ENCODE data around the gene RTEL1. TPM values are rescaled to one million over a fixed set of nuclear protein-coding genes. Genes with fewer than 3 reads are reported as not detected.
"Not testable (repeated sequence)": the region's sequence is repeated elsewhere in the genome, so short reads cannot be mapped to it uniquely, and the experiment has no call there.

Gene RTEL1
- polyA plus RNA-seq, 4 donors = 16.3 to 21.0 (median 18.3) TPM

GRCh38 chr20:63665708-63666107 lies 7.6 kb downstream of the RTEL1 start:
- DNase-seq (ENCODE audit: low read depth in 4 of 4, low spot score in 3 of 4) = no peak

DNA sequence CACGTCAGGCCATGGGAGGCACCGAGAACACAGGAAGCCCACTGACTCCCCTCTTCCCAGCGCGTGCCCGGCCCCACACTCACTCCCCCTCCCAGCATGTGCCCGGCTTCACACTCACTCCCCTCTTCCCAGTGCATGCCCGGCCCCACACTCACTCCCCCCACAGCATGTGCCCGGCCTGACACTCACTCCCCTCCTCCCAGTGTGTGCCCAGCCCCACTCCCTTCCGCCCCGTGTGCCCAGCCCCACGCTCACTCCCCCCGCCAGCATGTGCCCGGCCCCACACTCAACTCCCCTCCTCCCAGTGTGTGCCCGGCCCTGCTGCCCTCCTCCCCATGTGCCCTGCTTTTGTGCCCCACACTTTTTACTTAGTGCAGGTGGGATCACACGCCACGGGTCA lies 9.7 kb downstream of the RTEL1 start:
- DNase-seq (ENCODE audit: low read depth in 4 of 4, low spot score in 3 of 4) = no peak

- no peak for DNase-seq (ENCODE audit: low read depth in 4 of 4, low spot score in 3 of 4)
Observed at GRCh38 chr20:63668351-63668750, 10.2 kb downstream of the RTEL1 start.

DNA sequence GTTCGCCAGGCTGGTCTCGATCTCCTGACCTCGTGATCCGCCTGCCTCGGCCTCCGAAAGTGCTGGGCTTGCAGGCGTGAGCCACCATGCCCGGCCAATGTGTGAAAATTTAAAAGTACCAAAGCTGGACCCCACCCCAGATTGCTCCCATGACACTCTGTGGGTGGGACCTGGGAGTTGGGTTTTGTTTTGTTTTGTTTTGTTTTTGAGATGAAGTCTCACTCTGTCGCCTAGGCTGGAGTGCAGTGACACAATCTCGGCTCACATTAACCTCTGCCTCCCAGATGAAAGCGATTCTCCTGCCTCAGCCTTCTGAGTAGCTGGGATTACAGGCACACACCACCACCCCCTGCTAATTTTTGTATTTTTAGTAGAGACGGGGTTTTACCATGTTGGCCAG lies 13.6 kb downstream of the RTEL1 start:
- not testable (repeated sequence) for DNase-seq (ENCODE audit: low read depth in 4 of 4, low spot score in 3 of 4)

DNA sequence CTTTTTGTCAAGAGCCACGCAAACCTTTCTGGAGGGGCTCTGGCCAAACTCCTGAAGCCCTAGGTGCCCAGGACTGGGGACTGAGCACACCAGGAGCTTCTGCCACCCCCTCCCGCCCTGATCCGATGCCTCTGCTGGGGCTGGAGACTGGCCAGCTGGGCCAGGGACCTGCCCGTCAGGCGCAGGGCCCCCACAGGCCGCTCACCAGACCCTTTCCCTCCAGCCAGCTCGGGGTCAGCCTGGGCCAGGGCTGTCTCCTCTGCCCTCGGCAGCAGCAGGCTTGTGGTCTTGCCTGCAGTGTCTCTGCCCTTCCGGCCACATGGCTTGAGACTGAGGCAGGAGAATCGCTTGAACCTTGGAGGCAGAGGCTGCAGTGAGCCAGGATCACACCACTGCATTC lies 14.6 kb downstream of the RTEL1 start:
- DNase-seq (ENCODE audit: low read depth in 4 of 4, low spot score in 3 of 4) = no peak

DNA sequence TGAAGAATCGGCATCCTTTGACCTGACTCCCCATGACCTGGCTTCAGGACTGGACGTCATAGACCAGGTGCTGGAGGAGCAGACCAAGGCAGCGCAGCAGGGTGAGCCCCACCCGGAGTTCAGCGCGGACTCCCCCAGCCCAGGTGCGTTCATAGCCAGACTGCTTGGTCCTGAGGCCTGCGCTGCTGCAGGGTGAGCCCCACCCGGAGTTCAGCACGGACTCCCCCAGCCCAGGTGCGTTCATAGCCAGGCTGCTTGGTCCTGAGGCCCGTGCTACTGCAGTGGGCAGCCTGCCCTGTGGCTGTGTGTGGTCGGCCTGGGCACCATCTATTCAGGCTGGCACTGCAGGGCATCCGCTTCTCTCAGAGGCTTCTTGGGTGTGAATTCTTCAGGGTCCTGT lies 15.8 kb downstream of the RTEL1 start:
- DNase-seq (ENCODE audit: low read depth in 4 of 4, low spot score in 3 of 4) = no peak

GRCh38 chr20:63675681-63676368 lies 17.7 kb downstream of the RTEL1 start:
- DNase-seq (ENCODE audit: low read depth in 4 of 4, low spot score in 3 of 4) = no peak

GRCh38 chr20:63678071-63678470 lies 20.0 kb downstream of the RTEL1 start:
- no peak for DNase-seq (ENCODE audit: low read depth in 4 of 4, low spot score in 3 of 4)

DNA sequence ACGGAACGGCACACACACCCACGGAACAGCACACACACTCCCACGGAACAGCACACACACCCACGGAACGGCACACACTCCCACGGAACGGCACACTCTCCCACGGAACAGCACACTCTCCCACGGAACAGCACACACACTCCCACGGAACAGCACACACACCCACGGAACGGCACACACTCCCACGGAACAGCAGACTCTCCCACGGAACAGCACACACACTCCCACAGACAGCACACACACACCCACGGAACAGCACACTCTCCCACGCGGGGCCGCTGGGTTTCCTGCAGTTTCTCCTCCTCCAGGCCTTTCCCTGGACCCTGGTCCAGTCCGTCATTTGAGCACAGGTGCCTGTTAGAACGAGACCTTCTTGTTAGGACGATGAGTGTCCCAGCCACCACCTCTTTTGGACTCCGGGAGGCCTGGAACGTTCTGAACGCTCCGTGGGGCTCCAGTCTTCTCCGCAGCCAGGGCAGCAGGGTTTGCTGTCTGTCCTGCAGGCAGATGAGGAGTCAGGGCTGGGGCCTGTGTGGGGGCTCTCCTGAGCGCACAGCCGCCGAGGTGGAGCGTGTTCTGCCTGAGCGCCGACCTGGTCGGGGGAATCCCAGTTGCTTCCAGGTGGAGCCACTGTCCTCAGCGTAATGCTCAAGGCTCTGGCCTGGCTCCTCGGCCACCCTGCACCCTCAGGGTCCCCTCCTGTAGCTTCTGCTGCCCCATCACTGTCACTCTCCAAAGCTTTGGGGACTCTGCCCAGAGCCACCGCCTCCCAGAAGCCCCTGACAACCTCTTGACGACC lies 20.8 kb downstream of the RTEL1 start:
- DNase-seq (ENCODE audit: low read depth in 4 of 4, low spot score in 3 of 4) = no peak

GRCh38 chr20:63679799-63680305 lies 21.7 kb downstream of the RTEL1 start:
- no peak for DNase-seq (ENCODE audit: low read depth in 4 of 4, low spot score in 3 of 4)

- DNase-seq (ENCODE audit: low read depth in 4 of 4, low spot score in 3 of 4) = no peak
Observed at GRCh38 chr20:63680427-63680826, 22.3 kb downstream of the RTEL1 start.

GRCh38 chr20:63680857-63681608 lies 22.9 kb downstream of the RTEL1 start:
- DNase-seq (ENCODE audit: low read depth in 4 of 4, low spot score in 3 of 4) = no peak

- no peak for DNase-seq (ENCODE audit: low read depth in 4 of 4, low spot score in 3 of 4)
Observed at GRCh38 chr20:63681609-63682142, 23.6 kb downstream of the RTEL1 start.

GRCh38 chr20:63682384-63683139 lies 24.4 kb downstream of the RTEL1 start:
- no peak for DNase-seq (ENCODE audit: low read depth in 4 of 4, low spot score in 3 of 4)

DNA sequence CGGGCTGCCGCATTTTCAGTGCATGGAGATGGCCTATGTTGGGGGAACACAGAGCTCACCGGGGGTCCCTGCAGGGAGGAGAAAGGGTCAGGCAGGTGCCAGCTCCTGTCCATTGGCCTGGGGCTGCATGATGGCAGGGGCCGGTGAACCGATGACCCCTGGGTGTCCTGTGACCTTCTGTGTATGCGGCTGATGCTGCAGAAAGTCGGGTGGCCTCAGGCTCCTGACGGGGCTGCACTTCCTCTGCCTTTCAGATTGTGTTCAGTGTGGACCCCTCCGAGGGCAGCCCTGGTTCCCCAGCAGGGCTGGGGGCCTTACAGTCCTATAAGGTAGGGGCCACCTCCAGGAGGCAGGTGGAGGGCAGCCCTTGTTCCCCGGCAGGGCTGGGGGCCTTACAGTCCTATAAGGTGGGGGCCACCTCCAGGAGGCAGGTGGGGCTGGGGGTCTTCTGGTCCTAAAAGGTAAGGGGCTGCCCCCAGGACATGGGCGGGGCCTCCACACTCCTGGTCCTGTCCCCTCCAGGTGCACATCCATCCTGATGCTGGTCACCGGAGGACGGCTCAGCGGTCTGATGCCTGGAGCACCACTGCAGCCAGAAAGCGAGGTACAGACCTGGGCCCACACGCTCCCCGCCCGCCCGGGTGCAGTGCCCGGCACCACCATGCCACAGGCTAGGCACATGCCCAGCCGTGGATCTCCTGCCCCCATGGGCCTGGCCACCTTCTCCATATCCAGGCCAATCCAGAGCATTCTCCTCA lies 27.3 kb downstream of the RTEL1 start:
- DNase-seq (ENCODE audit: low read depth in 4 of 4, low spot score in 3 of 4) = no peak

GRCh38 chr20:63686094-63686491 lies 28.0 kb downstream of the RTEL1 start:
- DNase-seq (ENCODE audit: low read depth in 4 of 4, low spot score in 3 of 4) = no peak

- peak in 1 of 4 donors; percentile 31 for DNase-seq (ENCODE audit: low read depth in 4 of 4, low spot score in 3 of 4)
Observed at GRCh38 chr20:63686492-63687321, 28.6 kb downstream of the RTEL1 start.

GRCh38 chr20:63687419-63688178 lies 29.5 kb downstream of the RTEL1 start:
- DNase-seq (ENCODE audit: low read depth in 4 of 4, low spot score in 3 of 4) = no peak

Data from left renal pelvis (tissue), 4 donors.